Measurements from ENCODE around the gene LPCAT1.

Gene LPCAT1

DNA sequence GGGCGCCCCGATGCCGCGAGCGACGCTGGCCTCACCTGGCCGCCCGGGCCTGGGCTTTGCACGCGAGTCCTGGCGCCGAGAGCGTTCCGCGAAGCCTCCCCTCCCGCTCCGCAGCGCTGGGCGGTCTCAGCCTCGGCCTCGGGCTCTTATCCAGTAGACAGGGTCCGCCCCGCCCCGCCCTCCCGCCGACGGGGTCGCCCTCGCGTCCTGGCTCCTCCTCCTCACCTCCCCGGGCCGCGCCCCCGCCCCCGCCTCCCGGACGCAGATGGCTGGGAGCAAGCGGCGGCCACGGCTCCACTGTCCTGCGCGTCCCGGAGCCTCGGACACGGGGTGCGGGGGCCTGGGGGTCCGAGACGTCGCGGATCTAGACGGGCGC lies 78.5 kb downstream of the LPCAT1 start, which contains the start of gene SLC6A3:
Gene SLC6A3 (minus strand): TSS at position 128 of the 376 bp plus-strand sequence. CDS start 2,243 bp downstream, outside the sequence.
- no peak for TF ChIP-seq ZFX (IDR thresholded peaks at IDR 0.05)
- TF ChIP-seq, protein P1, sequence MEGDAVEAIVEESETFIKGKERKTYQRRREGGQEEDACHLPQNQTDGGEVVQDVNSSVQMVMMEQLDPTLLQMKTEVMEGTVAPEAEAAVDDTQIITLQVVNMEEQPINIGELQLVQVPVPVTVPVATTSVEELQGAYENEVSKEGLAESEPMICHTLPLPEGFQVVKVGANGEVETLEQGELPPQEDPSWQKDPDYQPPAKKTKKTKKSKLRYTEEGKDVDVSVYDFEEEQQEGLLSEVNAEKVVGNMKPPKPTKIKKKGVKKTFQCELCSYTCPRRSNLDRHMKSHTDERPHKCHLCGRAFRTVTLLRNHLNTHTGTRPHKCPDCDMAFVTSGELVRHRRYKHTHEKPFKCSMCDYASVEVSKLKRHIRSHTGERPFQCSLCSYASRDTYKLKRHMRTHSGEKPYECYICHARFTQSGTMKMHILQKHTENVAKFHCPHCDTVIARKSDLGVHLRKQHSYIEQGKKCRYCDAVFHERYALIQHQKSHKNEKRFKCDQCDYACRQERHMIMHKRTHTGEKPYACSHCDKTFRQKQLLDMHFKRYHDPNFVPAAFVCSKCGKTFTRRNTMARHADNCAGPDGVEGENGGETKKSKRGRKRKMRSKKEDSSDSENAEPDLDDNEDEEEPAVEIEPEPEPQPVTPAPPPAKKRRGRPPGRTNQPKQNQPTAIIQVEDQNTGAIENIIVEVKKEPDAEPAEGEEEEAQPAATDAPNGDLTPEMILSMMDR (conservative IDR thresholded peaks at IDR 0.05) = no peak
- no peak within 1 kb of the TSS for H3K27ac ChIP-seq

DNA sequence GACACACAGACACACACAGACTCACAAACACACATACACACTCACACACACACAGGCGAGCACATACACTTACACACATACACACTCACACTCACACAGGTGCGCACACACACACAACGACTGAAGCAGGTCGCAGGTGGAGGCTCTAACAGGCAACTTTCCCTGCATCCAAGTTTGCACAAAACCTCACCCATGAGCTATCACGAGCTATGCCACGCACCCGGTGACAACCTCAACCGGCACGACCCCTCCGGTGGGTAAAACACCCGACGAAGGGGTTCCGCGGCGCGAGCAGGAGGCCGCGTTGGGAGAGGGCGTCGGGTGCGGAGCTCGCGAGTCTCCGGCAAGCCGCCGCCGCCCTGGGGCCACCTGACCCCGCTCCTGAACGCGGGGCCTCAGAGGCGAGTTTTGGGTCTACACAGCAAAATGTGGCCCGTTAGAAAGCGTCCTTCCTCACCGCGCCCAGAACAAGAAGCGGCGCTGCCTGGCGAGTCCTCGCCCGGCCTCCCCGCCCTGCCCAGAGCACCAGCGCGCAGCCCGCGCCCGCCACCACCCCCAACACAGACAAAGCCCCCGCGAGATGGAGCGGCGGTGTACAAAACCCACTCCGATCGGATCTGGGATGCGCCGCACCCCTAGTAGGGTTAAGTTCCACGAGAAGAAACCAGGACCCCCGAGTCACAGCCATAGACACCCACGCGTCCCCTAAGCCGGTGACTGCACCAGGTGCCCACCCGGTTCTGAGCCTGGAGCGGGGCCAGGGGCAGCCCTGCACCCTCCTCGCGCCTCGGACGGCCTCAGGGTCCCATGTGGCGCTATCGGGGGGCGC lies 79.2 kb downstream of the LPCAT1 start:
- TF ChIP-seq, protein P1 (conservative IDR thresholded peaks at IDR 0.05) = no peak
- no peak for TF ChIP-seq ZFX (IDR thresholded peaks at IDR 0.05)

DNA sequence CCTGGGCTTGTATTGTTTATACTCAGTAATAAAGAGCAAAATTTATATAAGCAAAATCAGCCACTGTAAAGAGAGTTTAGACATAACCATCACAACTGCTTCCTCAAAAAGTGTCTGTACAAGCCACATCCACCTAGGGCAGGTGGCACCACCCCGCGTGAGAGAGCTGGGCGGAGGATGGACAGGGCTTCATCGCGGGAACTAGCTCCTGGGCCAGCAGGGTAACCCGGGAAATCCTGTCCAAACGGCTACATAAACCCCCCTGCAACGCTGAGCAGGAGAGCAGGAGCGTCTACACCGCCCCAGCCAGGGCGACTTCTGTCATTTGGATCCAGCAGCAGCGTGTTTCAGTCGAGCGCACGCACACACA lies 79.8 kb downstream of the LPCAT1 start:
- H3K27ac ChIP-seq = no peak overlapping the region
- TF ChIP-seq, protein P1 (conservative IDR thresholded peaks at IDR 0.05) = no peak
- TF ChIP-seq ZFX (IDR thresholded peaks at IDR 0.05) = no peak

More for the DNA sequence above, 79.2 kb downstream of the LPCAT1 start:
- H3K27ac ChIP-seq = no peak overlapping the region

DNA sequence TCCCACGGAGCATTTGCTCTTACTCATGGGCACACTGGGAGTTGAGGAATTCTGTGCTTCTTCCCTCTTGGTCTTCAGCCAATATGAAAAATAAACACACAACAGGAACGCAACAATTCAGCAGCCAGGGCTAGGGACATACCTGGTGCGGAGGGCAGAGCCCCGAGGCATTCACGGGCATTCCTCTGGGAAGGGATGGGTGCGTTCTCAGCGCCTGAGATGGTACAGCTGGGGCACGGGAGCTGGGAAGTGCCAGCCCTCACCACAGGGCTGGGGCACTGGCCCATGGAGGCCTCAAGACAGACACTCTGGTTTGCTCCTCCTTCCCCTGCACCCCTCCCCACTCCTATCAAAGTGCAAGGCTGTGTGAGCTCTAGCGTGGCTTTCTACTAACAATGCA lies 80.6 kb downstream of the LPCAT1 start:
- H3K27ac ChIP-seq = no peak overlapping the region
- TF ChIP-seq, protein P1 (conservative IDR thresholded peaks at IDR 0.05) = no peak
- no peak for TF ChIP-seq ZFX (IDR thresholded peaks at IDR 0.05)

DNA sequence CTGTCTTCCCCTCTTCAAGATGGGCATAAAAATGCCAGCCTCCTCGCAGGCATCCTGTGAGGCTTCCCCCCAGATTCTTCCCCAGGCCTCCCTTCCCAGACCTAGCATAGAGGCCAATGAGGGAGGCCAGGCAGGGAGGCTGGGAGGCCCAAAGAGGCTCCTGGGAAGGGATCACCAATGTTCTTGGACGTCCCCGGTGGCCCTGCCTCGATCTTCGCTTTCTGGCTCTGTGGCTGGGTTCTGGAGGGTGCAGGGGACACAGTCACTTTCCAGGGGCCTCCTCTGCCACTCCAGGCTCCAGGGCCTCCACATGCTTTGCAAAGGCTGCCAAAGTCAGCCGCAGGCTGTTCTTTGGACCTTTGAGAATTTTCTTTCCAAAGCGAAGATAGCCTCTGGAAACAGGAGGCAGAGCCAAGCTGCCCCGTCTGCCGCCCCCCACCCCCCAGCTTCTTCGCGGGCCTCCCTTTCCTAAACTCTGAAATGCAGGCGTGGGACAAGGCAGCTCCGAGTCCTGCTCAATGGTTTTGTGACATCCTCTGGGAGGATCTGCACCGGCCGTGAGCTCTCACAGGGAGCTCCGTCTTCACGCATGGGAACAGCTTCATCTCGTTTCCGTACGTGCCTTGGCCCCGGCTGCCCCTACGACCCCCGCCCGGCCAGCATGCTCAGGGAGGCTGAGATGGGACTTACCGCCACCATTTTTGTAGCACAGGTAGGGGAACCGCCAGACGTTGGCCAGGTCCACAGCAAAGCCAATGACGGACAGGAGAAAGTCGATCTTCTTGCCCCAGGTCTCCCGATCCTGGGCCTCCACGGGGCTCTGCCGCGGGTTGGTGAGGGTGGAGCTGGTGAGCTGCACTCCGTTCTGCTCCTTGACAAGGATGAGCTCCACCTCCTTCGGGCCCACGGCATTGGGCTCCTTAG lies 81.3 kb downstream of the LPCAT1 start:
- TF ChIP-seq, protein P1 (conservative IDR thresholded peaks at IDR 0.05) = no peak
- TF ChIP-seq ZFX (IDR thresholded peaks at IDR 0.05) = no peak
- no peak overlapping the region for H3K27ac ChIP-seq

DNA sequence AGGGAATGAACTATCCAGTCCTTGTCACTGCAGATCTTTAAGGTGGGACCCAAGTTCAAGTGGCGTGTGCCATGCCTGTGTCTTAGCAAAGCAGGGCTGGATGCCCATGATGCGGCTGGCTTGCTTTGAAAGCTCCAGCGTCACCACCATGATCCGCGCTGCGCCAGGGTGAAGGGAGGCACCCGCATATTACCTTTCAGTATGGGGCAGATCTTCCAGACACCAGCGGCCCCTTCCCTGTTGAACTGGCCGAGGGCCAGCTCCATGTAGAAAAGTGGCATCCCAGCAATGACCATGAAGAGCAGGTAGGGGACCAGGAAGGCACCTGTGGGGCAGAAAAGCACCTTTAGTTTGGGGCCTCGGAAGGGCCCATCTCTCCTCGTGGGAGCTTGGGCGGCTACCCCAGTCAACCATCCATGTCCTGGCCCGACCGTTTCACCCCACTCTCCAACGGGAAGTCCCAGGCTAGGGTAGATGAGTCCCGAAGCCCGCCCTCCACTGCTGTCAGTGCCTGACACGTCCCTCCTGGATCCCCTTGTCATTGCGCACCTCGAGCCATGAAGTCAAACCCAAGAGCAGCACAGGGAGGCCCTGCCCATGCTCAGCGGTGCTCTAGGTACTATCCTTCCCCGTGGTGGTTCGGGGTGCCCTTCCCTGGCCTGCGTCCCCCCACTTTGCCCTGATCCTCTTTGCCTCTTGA lies 82.4 kb downstream of the LPCAT1 start:
- no peak for TF ChIP-seq ZFX (IDR thresholded peaks at IDR 0.05)
- TF ChIP-seq, protein P1 (conservative IDR thresholded peaks at IDR 0.05) = no peak
- H3K27ac ChIP-seq = no peak overlapping the region

All from C4-2B (cell line).